Fibroblast of villous mesenchyme (primary cell): ENCODE results near the gene CLCNKB. TPM values are rescaled to one million over a fixed set of nuclear protein-coding genes. Genes with fewer than 3 reads are reported as not detected.

Experiments used
- DNase-seq: peaks from one replicate; pipeline ENCODE4 v3.0.0-alpha.2; 2010; ENCODE audit warnings: low read depth
- H3K4me3 ChIP-seq: 2 replicates; pipeline ENCODE4 v1.5.1; 2011; ENCODE audit warnings: low read depth, mild to moderate bottlenecking, low read length
- CTCF ChIP-seq: IDR thresholded peaks from 2 replicates; pipeline ENCODE4 v1.5.1; 2012; ENCODE audit warnings: low read depth, mild to moderate bottlenecking, low read length; ENCODE audit not compliant: insufficient read depth
- total RNA-seq: library from RNA; depleted of rRNA; stranded (reverse); fragments of >200 nt; gene quantifications from 2 replicates; pipeline ENCODE4 v1.2.3, GENCODE V29; 2012

The CLCNKB gene
- total RNA-seq, 1 donor = 0.43 TPM

DNA sequence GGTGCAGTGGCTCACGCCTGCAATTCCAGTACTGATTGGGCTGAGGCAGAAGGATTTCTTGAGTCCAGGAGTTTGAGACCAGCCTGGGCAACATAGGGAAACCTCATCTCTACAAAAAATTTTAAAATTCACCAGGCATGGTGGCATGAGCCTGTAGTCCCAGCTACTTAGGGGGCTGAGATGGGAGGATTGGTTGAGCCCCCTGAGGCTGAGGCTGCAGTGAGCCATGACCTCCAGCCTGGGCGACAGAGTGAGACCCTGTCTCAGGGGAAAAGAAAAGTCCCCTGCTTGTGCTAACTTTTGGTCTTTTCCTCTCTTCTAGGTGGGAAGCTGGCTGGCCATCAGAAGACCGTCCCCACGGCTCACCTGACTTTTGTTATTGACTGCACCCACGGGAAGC lies 38.0 kb upstream of the CLCNKB start:
- H3K4me3 ChIP-seq = no peak overlapping the region
- no peak for TF ChIP-seq CTCF
- no peak for DNase-seq

GRCh38 chr1:16006010-16006409 lies 37.6 kb upstream of the CLCNKB start:
- no peak for DNase-seq

GRCh38 chr1:16006552-16007485 lies 36.8 kb upstream of the CLCNKB start:
- DNase-seq = peak; percentile 24
- TF ChIP-seq CTCF = peak; percentile 3
- H3K4me3 ChIP-seq = no peak overlapping the region

More at GRCh38 chr1:16006010-16006409, 37.6 kb upstream of the CLCNKB start:
- H3K4me3 ChIP-seq = no peak overlapping the region
- TF ChIP-seq CTCF = no peak

DNA sequence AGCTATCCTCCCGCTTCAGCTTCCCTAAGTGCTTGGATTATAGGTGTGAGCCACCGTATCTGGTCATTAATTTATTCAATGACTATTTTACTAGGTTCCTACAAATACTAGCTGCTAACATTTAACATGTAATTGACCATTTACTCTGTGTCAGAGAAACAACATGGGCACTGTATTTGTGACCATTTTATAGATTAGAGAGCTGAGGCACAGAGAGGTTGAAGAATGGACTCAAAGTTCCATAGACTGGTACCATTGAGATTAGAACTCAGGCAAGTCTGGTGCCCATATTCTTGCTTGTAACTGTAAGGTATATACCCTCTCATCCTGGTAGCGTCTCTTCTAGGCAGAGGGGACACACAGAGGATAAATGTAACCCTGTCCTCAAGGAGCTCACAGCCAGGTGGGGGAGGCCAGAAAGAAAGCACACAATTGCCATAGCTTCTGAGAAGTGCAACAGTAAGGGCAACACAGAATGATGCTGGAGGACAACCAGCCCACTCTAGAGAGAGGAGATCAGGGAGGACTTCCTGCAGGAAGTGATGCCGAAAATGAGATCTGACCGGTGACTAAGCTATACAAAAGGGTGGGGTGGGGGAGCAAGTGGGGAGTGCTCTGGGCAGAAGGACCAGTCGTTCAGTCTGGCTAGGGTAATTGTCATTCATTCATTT lies 35.8 kb upstream of the CLCNKB start:
- TF ChIP-seq CTCF = no peak
- H3K4me3 ChIP-seq = no peak overlapping the region
- DNase-seq = no peak

GRCh38 chr1:16009030-16009460 lies 34.5 kb upstream of the CLCNKB start:
- peak; percentile 95 for TF ChIP-seq CTCF
- peak; percentile 70 for DNase-seq
- H3K4me3 ChIP-seq = no peak overlapping the region

GRCh38 chr1:16009678-16010077 lies 33.9 kb upstream of the CLCNKB start:
- no peak for TF ChIP-seq CTCF
- no peak overlapping the region for H3K4me3 ChIP-seq
- no peak for DNase-seq
